Measurements from ENCODE around the gene GOLPH3. TPM values are rescaled to one million over a fixed set of nuclear protein-coding genes. Genes with fewer than 3 reads are reported as not detected.

GOLPH3 gene
- total RNA-seq, 1 experiment from 2014 or later: 69.2 TPM

DNA sequence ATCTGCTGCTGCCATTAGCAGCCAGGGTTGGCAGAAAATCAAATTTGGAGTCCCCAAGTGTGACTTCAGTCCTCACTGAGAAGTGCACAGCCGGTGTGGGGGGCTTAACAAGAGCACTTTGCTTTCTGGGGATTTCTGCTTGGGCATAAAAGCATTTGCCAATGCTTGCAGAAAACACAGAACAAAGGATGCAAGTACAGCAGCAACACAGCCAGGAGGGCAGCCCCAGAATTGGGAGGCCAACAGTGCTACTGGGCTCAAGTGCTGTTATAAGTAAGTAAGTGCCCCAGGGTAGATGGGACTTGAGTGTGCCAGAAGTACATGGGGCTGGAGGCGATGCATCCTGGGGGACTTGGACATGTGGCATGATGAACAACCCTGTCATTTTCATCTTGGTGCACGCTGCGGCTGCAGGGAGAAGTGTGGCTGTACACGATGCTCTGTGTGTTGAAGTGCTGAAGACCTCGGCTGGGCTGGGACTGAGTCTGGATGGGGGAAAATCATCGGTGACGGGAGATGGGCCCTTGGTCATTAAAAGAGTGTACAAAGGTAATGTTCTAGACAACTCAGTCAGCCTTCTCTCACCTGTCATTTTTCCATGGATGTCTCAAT lies 73.3 kb downstream of the GOLPH3 start:
- ATAC-seq (no peak), DNase-seq (ENCODE audit: low read depth, low spot score) (no peak)
- RAD21 ChIA-PET (ENCODE audit: low non-redundant PET in 1 of 2, low total read pairs in 2 of 2, uncharacterized antibody in 2 of 2, unreplicated experiment in 2 of 2): no interaction called here
- CTCF ChIA-PET: no interaction called here
- Histone ChIP-seq H3K4me3 (replicated peaks in 1 of 2; ENCODE audit: low read depth in 1 of 2, low read length in 2 of 2) (no peak overlapping the region), H3K9me3 (ENCODE audit: control insufficient read depth in 1 of 2, insufficient read depth in 1 of 2, low read depth in 1 of 2, low read length in 2 of 2) (no peaks in the 10 kb centered on the region), H3K9ac (ENCODE audit: low read length) (no peak overlapping the region), H4K20me1 (ENCODE audit: insufficient read depth) (no peaks in the 10 kb centered on the region), H2AFZ (ENCODE audit: low read depth, low read length, poor library complexity, severe bottlenecking) (no peak overlapping the region), H3K4me1 (ENCODE audit: control insufficient read depth in 1 of 2, insufficient read depth in 2 of 2, low read length in 2 of 2) (no peaks in the 10 kb centered on the region), H3K36me3 (ENCODE audit: control insufficient read depth in 1 of 2, insufficient read depth in 2 of 2, low read length in 2 of 2) (peaks cover 9 to 17% of the 10 kb centered on the region in 2 experiments; a peak in 3 of 4 replicates), H3K79me2 (ENCODE audit: insufficient read depth, low read length) (no peaks in the 10 kb centered on the region), H3K27me3 (ENCODE audit: insufficient read depth, low read length) (no peaks in the 10 kb centered on the region), H3K27ac (ENCODE audit: low read depth, low read length) (no peak overlapping the region), H3K9me2 (ENCODE audit: insufficient read depth) (no peaks in the 10 kb centered on the region), H3K4me2 (ENCODE audit: low read length) (no peak overlapping the region)
- BruUV-seq (replicated peaks): no TSS peak
- POLR2A ChIA-PET: no interaction called here
- intact Hi-C loops (cut with micrococcal nuclease): no loop called here
- TF ChIP-seq CEBPB (IDR thresholded peaks at IDR 0.05; ENCODE audit: low read depth) (no peak), ELF1 (IDR thresholded peaks at IDR 0.05; ENCODE audit: borderline replicate concordance, low read depth) (no peak), EZH2phosphoT487 (IDR thresholded peaks at IDR 0.05; ENCODE audit: borderline replicate concordance) (no peak), ZNF274 (IDR thresholded peaks at IDR 0.05; ENCODE audit: low read depth, low read length) (no peak), YY1 (IDR thresholded peaks at IDR 0.05; ENCODE audit: extremely low read depth, insufficient replicate concordance, low read depth, low read length) (no peak)
- TF ChIP-seq, protein P1, sequence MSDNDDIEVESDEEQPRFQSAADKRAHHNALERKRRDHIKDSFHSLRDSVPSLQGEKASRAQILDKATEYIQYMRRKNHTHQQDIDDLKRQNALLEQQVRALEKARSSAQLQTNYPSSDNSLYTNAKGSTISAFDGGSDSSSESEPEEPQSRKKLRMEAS (IDR thresholded peaks at IDR 0.05): no peak
- TF ChIP-seq, protein P2, sequence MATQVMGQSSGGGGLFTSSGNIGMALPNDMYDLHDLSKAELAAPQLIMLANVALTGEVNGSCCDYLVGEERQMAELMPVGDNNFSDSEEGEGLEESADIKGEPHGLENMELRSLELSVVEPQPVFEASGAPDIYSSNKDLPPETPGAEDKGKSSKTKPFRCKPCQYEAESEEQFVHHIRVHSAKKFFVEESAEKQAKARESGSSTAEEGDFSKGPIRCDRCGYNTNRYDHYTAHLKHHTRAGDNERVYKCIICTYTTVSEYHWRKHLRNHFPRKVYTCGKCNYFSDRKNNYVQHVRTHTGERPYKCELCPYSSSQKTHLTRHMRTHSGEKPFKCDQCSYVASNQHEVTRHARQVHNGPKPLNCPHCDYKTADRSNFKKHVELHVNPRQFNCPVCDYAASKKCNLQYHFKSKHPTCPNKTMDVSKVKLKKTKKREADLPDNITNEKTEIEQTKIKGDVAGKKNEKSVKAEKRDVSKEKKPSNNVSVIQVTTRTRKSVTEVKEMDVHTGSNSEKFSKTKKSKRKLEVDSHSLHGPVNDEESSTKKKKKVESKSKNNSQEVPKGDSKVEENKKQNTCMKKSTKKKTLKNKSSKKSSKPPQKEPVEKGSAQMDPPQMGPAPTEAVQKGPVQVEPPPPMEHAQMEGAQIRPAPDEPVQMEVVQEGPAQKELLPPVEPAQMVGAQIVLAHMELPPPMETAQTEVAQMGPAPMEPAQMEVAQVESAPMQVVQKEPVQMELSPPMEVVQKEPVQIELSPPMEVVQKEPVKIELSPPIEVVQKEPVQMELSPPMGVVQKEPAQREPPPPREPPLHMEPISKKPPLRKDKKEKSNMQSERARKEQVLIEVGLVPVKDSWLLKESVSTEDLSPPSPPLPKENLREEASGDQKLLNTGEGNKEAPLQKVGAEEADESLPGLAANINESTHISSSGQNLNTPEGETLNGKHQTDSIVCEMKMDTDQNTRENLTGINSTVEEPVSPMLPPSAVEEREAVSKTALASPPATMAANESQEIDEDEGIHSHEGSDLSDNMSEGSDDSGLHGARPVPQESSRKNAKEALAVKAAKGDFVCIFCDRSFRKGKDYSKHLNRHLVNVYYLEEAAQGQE (IDR thresholded peaks at IDR 0.05; ENCODE audit: low read depth): no peak

Data from HCT116 (cell line).